CD14-positive monocyte (primary cell): ENCODE measurements around the gene RAB1B. TPM values are rescaled to one million over a fixed set of nuclear protein-coding genes. Genes with fewer than 3 reads are reported as not detected.

Experiments used
- DNase-seq, 3 donors: peaks; one replicate each; pipeline ENCODE4 v3.0.0-alpha.2; 2011 to 2022
- H2AFZ ChIP-seq: 2 replicates; pipeline ENCODE4 v1.6.0; 2012; ENCODE audit warnings: mild to moderate bottlenecking, low read depth, low read length, inconsistent platforms; ENCODE audit not compliant: insufficient read depth, poor library complexity, severe bottlenecking
- H3K27ac ChIP-seq, 2 donors: 1 replicate in 1 of 2; 2 replicates in 1 of 2; pipeline ENCODE4 v1.5.1; 2012 to 2013; ENCODE audit warnings: low read length in 2 of 2, control low read depth in 1 of 2, inconsistent platforms in 1 of 2, low read depth in 1 of 2, mild to moderate bottlenecking in 1 of 2
- H3K27me3 ChIP-seq, 2 donors: one replicate each; pipeline versions ENCODE4 v1.6.0 to v1.6.1; 2011 to 2013; ENCODE audit warnings: low read length in 2 of 2; ENCODE audit not compliant: control insufficient read depth in 2 of 2, insufficient read depth in 2 of 2
- H3K36me3 ChIP-seq, 2 donors: replicated peaks in 1 of 2; 1 replicate in 1 of 2; 2 replicates in 1 of 2; pipeline versions ENCODE4 v1.5.1 to v1.6.1; 2012 to 2013; ENCODE audit warnings: low read length in 2 of 2, control low read depth in 1 of 2, inconsistent platforms in 1 of 2, mild to moderate bottlenecking in 1 of 2; ENCODE audit not compliant: insufficient read depth in 2 of 2, control insufficient read depth in 1 of 2
- H3K4me1 ChIP-seq, 2 donors: 1 replicate in 1 of 2; 2 replicates in 1 of 2; pipeline versions ENCODE4 v1.5.1 to v1.6.1; 2012 to 2013; ENCODE audit warnings: low read length in 2 of 2, control low read depth in 1 of 2, inconsistent platforms in 1 of 2, mild to moderate bottlenecking in 1 of 2, moderate library complexity in 1 of 2; ENCODE audit not compliant: insufficient read depth in 2 of 2, control insufficient read depth in 1 of 2
- H3K4me2 ChIP-seq: replicated peaks from 2 replicates; pipeline ENCODE3; 2012; ENCODE audit warnings: low read length, moderate library complexity, mild to moderate bottlenecking; ENCODE audit not compliant: poor library complexity, severe bottlenecking; ENCODE audit errors: extremely low read depth
- H3K4me3 ChIP-seq, 3 experiments: fragments of 200-600 bp in 1 of 3; sonication (generic) in 1 of 3; replicated peaks in 1 of 3; 1 replicate in 2 of 3; 2 replicates in 1 of 3; pipeline ENCODE4 v1.5.1; 2011 to 2013; ENCODE audit warnings: low read length in 3 of 3, mild to moderate bottlenecking in 3 of 3, control low read depth in 2 of 3, low read depth in 2 of 3, inconsistent platforms in 1 of 3, moderate library complexity in 1 of 3
- H3K79me2 ChIP-seq: 2 replicates; pipeline ENCODE4 v1.6.0; 2012; ENCODE audit warnings: mild to moderate bottlenecking, control low read depth, inconsistent platforms, low read length, moderate library complexity; ENCODE audit not compliant: insufficient read depth
- H3K9ac ChIP-seq: 2 replicates; pipeline ENCODE4 v1.6.0; 2017; ENCODE audit warnings: low read length, mild to moderate bottlenecking; ENCODE audit not compliant: insufficient read depth, poor library complexity, severe bottlenecking
- H3K9me3 ChIP-seq, 2 donors: replicated peaks in 1 of 2; 1 replicate in 1 of 2; 2 replicates in 1 of 2; pipeline versions ENCODE4 v1.5.1 to v1.6.1; 2012 to 2013; ENCODE audit warnings: low read length in 2 of 2, control low read depth in 1 of 2; ENCODE audit not compliant: control insufficient read depth in 1 of 2, insufficient read depth in 1 of 2
- H4K20me1 ChIP-seq: 2 replicates; pipeline ENCODE4 v1.6.0; 2012; ENCODE audit warnings: mild to moderate bottlenecking, low read length, control low read depth, moderate library complexity; ENCODE audit not compliant: insufficient read depth
- H3K27ac Mint-ChIP-seq, 7 donors: one replicate each; pipeline ENCODE4 v1.8.0; 2020; ENCODE audit warnings: mild to moderate bottlenecking in 7 of 7, mixed read lengths in 7 of 7, moderate library complexity in 6 of 7, inconsistent platforms in 2 of 7
- H3K27me3 Mint-ChIP-seq, 3 donors: one replicate each; pipeline ENCODE4 v1.8.0; 2021 to 2022; ENCODE audit warnings: low read depth in 3 of 3, mild to moderate bottlenecking in 3 of 3, mixed read lengths in 3 of 3, moderate library complexity in 3 of 3, inconsistent platforms in 1 of 3
- H3K36me3 Mint-ChIP-seq, 2 donors: one replicate each; pipeline ENCODE4 v1.8.0; 2020; ENCODE audit warnings: mixed read lengths in 2 of 2, inconsistent platforms in 1 of 2, mild to moderate bottlenecking in 1 of 2
- H3K4me1 Mint-ChIP-seq: one replicate; pipeline ENCODE4 v1.8.0; 2020; ENCODE audit warnings: mild to moderate bottlenecking, mixed read lengths
- H3K4me3 Mint-ChIP-seq, 2 donors: one replicate each; pipeline ENCODE4 v1.8.0; 2020; ENCODE audit warnings: mild to moderate bottlenecking in 2 of 2, mixed read lengths in 2 of 2, moderate library complexity in 1 of 2
- H3K9me3 Mint-ChIP-seq, 7 donors: one replicate each; pipeline ENCODE4 v1.8.0; 2020 to 2022; ENCODE audit warnings: mixed read lengths in 7 of 7, mild to moderate bottlenecking in 6 of 7, moderate library complexity in 6 of 7, inconsistent platforms in 2 of 7
- WGBS: methylation state at CpG from one replicate; pipeline ENCODE4 v1.1.5; 2013; ENCODE audit warnings: missing lambda C conversion rate; ENCODE audit not compliant: insufficient coverage; 5-methylcytosine and 5-hydroxymethylcytosine counted together
- intact Hi-C, 2 donors: fragments of 100-400 bp; cut with micrococcal nuclease; formaldehyde crosslinking; loops; one replicate each; pipeline versions ENCODE4 v1.15.0 to v1.15.1; 2023
- polyA plus RNA-seq, 3 donors: library from polyadenylated mRNA; depleted of rRNA in 1 of 3; unstranded in 2 of 3; stranded (reverse) in 1 of 3; fragments of 300-500 nt in 2 of 3; fragments of >200 nt in 1 of 3; fragmentation: Illumina TruSeq in 2 of 3; gene quantifications; 1 replicate in 2 of 3; 2 replicates in 1 of 3; pipeline ENCODE4 v1.2.3, GENCODE V29; 2012 to 2021
- TF ChIP-seq, protein P1 (sequence below): fragments of 200-600 bp; IDR thresholded peaks from one replicate; pipeline ENCODE4 v1.8.0; 2022; ENCODE audit warnings: antibody characterized with exemption, mild to moderate bottlenecking

Gene RAB1B
- polyA plus RNA-seq, 3 donors = 17.9 to 90.5 (median 18.8) TPM

DNA sequence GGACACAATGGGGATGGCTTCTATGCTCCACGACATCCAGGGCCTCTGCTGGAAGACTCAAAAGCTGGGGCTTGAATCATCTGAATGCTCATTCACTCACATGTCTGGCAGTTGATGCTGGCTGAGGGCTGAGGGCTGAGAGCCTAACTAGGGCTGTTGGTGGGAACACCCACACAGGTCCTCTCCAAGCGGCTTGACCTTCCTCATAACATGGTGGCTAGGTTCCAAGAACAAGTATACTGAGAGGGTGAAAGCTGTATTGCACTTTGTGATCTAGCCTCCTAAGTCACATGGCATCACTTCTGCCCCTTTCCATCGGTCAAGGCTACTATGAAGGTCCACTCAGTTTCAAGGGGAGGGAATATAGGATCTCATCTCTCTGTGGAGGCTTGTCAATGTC is 30.7 kb downstream of the RAB1B start:
- H3K36me3 ChIP-seq = no peaks in the 10 kb centered on the region
- no peaks in the 10 kb centered on the region for H3K79me2 ChIP-seq
- H3K4me1 ChIP-seq = no peaks in the 10 kb centered on the region
- H3K27ac ChIP-seq = no peak overlapping the region
- no peaks in the 10 kb centered on the region for H3K4me1 Mint-ChIP-seq
- H3K9me3 ChIP-seq = no peaks in the 10 kb centered on the region
- intact Hi-C loops = no loop called here
- no peak overlapping the region for H3K9ac ChIP-seq
- no peaks in the 10 kb centered on the region for H3K36me3 Mint-ChIP-seq
- H3K4me2 ChIP-seq = no peak overlapping the region
- WGBS = 67% methylated on average over 1 of the region's 3 CpGs
- no peak overlapping the region for H3K27ac Mint-ChIP-seq
- no peak overlapping the region for H2AFZ ChIP-seq
- H3K27me3 ChIP-seq = peaks cover 0 to 5% of the 10 kb centered on the region in 2 donors
- peaks cover 0 to 2% (median 0%) of the 10 kb centered on the region in 7 donors for H3K9me3 Mint-ChIP-seq
- no peaks in the 10 kb centered on the region for H4K20me1 ChIP-seq
- peaks cover 7 to 16% (median 8%) of the 10 kb centered on the region in 3 donors for H3K27me3 Mint-ChIP-seq
- TF ChIP-seq, protein P1, sequence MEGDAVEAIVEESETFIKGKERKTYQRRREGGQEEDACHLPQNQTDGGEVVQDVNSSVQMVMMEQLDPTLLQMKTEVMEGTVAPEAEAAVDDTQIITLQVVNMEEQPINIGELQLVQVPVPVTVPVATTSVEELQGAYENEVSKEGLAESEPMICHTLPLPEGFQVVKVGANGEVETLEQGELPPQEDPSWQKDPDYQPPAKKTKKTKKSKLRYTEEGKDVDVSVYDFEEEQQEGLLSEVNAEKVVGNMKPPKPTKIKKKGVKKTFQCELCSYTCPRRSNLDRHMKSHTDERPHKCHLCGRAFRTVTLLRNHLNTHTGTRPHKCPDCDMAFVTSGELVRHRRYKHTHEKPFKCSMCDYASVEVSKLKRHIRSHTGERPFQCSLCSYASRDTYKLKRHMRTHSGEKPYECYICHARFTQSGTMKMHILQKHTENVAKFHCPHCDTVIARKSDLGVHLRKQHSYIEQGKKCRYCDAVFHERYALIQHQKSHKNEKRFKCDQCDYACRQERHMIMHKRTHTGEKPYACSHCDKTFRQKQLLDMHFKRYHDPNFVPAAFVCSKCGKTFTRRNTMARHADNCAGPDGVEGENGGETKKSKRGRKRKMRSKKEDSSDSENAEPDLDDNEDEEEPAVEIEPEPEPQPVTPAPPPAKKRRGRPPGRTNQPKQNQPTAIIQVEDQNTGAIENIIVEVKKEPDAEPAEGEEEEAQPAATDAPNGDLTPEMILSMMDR = no peak
- no peak overlapping the region for H3K4me3 ChIP-seq
- no peak overlapping the region for H3K4me3 Mint-ChIP-seq
- DNase-seq = no peak

DNA sequence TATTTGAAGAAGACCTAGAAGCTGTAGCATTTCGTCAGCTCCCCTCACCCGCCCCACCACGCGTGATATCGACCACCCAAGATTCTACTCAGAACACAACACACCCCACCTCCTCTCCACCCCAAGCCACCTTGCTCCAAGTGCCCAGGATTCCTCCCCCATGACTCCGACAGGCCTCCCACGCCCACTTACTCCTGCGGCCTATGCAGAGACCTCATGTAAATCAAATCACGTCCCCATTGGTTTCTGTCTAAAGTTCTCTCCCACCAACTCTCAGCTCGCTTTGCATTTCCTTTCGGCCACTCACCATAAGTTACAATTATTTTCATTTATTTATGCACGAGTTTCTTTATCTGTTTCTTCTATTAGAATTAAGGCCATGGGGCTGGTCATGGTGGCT is 34.2 kb downstream of the RAB1B start:
- H4K20me1 ChIP-seq = no peaks in the 10 kb centered on the region
- no peak overlapping the region for H3K27ac ChIP-seq
- TF ChIP-seq, protein P1 = no peak
- Mint-ChIP-seq H3K27ac (no peak overlapping the region), H3K4me3 (no peak overlapping the region), H3K27me3 (peaks cover 5 to 10% (median 8%) of the 10 kb centered on the region in 3 donors), H3K4me1 (no peaks in the 10 kb centered on the region), H3K36me3 (no peaks in the 10 kb centered on the region), H3K9me3 (no peaks in the 10 kb centered on the region)
- no peaks in the 10 kb centered on the region for H3K36me3 ChIP-seq
- no peak overlapping the region for H3K9ac ChIP-seq
- H2AFZ ChIP-seq = no peak overlapping the region
- H3K4me3 ChIP-seq = no peak overlapping the region
- WGBS = 94% methylated on average over 11 of the region's 12 CpGs
- no peak for DNase-seq
- intact Hi-C loops = no loop called here
- H3K27me3 ChIP-seq = peaks cover 0 to under 1% of the 10 kb centered on the region in 2 donors
- H3K9me3 ChIP-seq = no peaks in the 10 kb centered on the region
- H3K4me2 ChIP-seq = no peak overlapping the region
- H3K79me2 ChIP-seq = no peaks in the 10 kb centered on the region
- H3K4me1 ChIP-seq = no peaks in the 10 kb centered on the region
